ENCODE results near the gene ANKRD55.
A peak's percentile ranks its signal among the peaks of the same experiment; 100 is the strongest.

ANKRD55 gene

DNA sequence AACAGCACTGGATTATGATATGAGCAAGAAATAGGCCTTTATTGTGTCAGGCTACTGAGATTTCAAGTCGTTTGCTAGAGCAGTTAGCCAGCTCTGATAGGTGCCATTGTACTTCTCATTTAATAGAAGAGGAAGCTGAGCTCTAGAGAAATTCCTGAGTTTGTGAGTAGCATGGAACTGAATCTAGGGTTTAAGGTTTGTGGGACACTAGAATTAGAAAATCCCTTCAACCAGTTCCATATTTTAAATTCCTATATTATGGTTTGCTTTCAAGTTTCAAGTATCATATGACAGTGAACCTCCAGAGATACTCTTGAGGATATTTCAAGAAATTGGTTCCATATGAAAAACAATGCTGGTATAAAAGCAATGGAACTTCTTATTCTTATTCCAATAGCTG, 87.6 kb downstream of the ANKRD55 start:
- TF ChIP-seq, protein P1, sequence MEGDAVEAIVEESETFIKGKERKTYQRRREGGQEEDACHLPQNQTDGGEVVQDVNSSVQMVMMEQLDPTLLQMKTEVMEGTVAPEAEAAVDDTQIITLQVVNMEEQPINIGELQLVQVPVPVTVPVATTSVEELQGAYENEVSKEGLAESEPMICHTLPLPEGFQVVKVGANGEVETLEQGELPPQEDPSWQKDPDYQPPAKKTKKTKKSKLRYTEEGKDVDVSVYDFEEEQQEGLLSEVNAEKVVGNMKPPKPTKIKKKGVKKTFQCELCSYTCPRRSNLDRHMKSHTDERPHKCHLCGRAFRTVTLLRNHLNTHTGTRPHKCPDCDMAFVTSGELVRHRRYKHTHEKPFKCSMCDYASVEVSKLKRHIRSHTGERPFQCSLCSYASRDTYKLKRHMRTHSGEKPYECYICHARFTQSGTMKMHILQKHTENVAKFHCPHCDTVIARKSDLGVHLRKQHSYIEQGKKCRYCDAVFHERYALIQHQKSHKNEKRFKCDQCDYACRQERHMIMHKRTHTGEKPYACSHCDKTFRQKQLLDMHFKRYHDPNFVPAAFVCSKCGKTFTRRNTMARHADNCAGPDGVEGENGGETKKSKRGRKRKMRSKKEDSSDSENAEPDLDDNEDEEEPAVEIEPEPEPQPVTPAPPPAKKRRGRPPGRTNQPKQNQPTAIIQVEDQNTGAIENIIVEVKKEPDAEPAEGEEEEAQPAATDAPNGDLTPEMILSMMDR (IDR thresholded peaks at IDR 0.05; ENCODE audit: insufficient read depth, low read depth, low read length, missing control alignments), result no peak
- no peak for DNase-seq (ENCODE audit: low read depth)
- no peak overlapping the region for H3K4me3 ChIP-seq (ENCODE audit: low read depth, low read length)

DNA sequence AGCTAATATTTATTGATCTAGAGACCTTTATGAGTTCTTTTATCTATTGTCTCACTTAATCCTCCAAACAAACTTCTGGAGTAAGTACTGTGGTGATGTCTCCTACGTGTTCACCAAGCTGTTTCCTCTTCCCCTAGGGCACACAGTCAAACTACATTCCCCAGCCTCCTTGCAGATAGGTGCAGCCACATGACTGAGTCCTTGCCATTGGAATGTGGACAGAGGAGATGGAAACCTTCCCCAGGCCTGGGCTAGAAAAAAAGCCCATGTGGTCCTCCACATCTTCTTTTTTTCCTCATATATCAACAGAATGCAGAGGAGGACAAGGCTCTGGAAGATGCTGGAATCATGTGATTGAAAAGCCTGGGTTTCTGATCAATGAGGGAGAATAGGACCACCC, 88.0 kb downstream of the ANKRD55 start:
- no peak for DNase-seq (ENCODE audit: low read depth)
- TF ChIP-seq, protein P1 (IDR thresholded peaks at IDR 0.05; ENCODE audit: insufficient read depth, low read depth, low read length, missing control alignments), result no peak
- no peak overlapping the region for H3K4me3 ChIP-seq (ENCODE audit: low read depth, low read length)

DNA sequence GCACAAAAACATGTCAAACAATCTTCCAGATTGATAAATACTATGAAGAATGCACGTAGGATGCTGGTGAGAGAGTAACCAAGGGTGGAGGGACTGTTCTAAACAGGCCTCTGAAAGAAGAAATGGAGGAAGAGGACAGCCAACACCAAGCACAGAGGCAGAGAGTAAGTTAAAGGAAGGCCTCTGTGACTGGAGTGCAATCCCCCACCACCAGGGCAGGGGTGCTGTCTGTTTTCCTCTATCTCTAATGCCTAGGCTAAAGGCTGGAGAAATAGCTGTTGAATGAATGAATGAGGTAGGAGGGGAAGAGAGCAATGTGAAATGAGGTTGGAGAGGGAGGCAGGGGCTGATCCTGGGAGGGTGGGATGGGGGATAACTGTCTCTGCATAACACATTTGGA, 88.9 kb downstream of the ANKRD55 start:
- TF ChIP-seq, protein P1 (IDR thresholded peaks at IDR 0.05; ENCODE audit: insufficient read depth, low read depth, low read length, missing control alignments), result no peak

DNA sequence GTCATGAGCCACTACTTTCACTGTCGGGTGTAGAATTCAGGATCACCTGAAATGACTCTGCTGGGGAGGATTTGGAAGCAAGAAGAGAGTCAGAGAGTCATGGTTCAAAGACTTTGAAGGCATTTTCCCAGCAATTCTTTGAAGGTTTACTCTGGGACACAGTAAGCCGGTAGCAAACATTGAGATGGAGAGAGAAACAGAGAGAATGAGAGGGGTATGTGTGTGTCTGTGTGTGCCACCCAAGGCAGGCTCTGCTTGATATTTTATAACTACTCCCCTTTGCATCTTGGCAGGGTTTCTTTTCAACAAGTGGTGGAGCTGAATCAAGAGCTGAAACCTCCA, 89.8 kb downstream of the ANKRD55 start:
- TF ChIP-seq, protein P1 (IDR thresholded peaks at IDR 0.05; ENCODE audit: insufficient read depth, low read depth, low read length, missing control alignments), result no peak
- no peak for DNase-seq (ENCODE audit: low read depth)
- H3K4me3 ChIP-seq (ENCODE audit: low read depth, low read length), result no peak overlapping the region

More for the DNA sequence above, 88.9 kb downstream of the ANKRD55 start:
- H3K4me3 ChIP-seq (ENCODE audit: low read depth, low read length), result no peak overlapping the region
- no peak for DNase-seq (ENCODE audit: low read depth)

DNA sequence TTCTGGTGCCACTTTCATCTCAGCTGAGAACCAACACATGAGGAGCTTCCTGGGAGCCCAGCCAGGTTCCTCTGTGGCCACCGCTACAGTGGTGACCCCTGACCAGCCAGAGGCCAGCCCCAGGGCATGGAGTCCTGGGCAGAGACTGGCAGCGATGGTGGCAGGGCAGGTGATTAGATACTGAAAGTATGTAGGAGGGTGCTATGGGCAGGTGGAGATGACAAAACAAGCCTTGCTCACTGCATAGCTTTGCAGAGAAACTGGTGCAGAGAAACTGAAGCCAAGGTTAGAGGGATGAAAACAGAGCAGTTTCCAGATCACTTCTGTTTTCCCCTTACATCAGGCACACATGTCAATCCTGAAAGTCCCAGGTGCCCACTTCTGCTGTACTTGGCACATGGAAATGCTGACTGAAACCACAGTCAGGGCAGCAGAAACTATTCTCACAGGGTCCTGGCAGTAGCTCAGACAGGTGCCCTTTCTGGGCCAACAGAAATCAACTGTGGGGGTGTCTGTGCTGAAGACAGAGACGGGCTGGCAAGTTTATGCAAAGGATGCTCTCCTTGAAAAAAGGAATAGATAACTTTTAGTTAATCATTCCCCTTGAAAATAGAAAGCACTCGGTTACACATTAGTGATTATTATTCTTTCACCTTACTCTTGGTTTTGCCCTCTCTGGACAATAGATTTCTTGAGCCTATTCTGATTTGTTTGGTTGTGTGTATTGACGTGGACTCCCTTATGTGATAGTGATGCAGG, 90.3 kb downstream of the ANKRD55 start:
- DNase-seq (ENCODE audit: low read depth), result peak; percentile 84
- H3K4me3 ChIP-seq (ENCODE audit: low read depth, low read length), result no peak overlapping the region
- TF ChIP-seq, protein P1 (IDR thresholded peaks at IDR 0.05; ENCODE audit: insufficient read depth, low read depth, low read length, missing control alignments), result no peak

DNA sequence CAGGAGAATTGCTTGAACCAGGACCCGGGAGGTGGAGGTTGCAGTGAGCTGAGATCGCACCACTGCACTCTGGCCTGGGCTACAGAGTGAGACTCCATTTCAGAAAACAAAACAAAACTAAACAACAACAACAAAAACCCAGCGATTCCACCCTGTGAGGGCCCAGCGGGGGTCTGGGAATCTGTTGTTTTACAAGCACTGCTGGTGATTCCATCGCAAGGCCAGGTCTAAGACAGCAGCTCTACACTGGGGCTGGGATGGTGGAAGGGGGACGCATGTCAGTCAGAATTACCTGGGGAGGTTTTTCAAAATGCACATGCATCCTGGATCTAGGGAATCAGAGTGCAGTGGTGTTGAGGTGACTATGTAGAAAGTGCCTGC, 90.9 kb downstream of the ANKRD55 start:
- TF ChIP-seq, protein P1 (IDR thresholded peaks at IDR 0.05; ENCODE audit: insufficient read depth, low read depth, low read length, missing control alignments), result no peak
- DNase-seq (ENCODE audit: low read depth), result no peak
- no peak overlapping the region for H3K4me3 ChIP-seq (ENCODE audit: low read depth, low read length)

DNA sequence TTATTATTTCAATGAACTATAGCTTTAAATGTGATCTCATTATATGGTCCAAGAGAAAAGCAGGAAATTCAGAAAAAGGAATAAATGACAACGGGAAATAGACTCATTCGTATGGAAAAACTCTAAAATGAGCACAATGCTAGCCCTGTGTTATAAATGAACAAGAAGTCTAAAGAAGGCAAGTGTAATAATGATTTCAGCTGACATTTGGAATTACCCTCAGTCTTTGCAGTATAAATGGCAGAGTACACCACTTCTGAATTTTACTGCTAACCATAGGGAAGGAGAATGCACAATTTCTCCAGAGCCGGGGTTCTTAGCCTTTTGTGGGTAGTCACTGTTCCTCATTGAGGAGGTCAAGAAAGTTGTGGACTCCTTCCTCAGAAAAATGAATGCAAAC, 93.1 kb downstream of the ANKRD55 start:
- no peak for DNase-seq (ENCODE audit: low read depth)
- H3K4me3 ChIP-seq (ENCODE audit: low read depth, low read length), result no peak overlapping the region
- TF ChIP-seq, protein P1 (IDR thresholded peaks at IDR 0.05; ENCODE audit: insufficient read depth, low read depth, low read length, missing control alignments), result no peak
